HG02970 (cell line): ENCODE measurements around the gene CCL4.
"Not testable (repeated sequence)": the region's sequence is repeated elsewhere in the genome, so short reads cannot be mapped to it uniquely, and the experiment has no call there.

Experiments
- ATAC-seq: cut with Tn5 transposase; IDR thresholded peaks from one replicate; pipeline ENCODE4 v1.9.1; 2021; ENCODE audit warnings: mild to moderate bottlenecking, moderate library complexity, moderate number of reproducible peaks; ENCODE audit not compliant: unreplicated experiment, low FRiP score

The CCL4 gene

DNA sequence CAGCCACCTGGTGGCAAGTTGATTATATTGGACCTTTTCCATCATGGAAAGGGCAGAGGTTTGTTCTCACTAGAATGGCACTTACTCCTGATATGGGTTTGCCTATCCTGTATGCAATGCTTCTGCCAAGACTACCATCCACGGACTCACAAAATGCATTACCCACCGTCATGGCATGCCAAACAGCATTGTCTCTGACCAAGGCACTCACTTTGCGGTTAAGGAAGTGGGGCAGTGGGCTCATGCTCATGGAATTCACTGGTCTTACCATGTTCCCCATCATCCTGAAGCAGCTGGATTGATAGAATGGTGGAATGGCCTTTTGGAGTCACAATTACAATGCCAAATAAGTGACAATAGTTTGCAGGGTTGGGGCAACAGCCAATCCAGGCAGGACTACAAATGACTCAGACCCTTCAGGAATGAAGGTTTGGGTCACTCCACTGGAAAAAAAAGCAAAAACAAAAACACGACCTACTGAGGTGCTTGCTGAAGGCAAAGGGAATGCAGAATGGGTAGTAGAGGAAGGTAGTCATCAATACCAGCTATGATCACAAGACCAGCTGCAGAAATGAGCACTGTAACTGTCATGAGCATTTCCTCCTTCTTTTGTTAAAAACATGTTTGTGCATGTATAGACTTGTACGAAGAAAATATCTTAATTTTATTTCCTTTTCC lies 11.5 kb downstream of the CCL4 start:
- not testable (repeated sequence) for ATAC-seq

- not testable (repeated sequence) for ATAC-seq
These were observed 12.0 kb downstream of the CCL4 start for GRCh38 chr17:36115649-36115977.

DNA sequence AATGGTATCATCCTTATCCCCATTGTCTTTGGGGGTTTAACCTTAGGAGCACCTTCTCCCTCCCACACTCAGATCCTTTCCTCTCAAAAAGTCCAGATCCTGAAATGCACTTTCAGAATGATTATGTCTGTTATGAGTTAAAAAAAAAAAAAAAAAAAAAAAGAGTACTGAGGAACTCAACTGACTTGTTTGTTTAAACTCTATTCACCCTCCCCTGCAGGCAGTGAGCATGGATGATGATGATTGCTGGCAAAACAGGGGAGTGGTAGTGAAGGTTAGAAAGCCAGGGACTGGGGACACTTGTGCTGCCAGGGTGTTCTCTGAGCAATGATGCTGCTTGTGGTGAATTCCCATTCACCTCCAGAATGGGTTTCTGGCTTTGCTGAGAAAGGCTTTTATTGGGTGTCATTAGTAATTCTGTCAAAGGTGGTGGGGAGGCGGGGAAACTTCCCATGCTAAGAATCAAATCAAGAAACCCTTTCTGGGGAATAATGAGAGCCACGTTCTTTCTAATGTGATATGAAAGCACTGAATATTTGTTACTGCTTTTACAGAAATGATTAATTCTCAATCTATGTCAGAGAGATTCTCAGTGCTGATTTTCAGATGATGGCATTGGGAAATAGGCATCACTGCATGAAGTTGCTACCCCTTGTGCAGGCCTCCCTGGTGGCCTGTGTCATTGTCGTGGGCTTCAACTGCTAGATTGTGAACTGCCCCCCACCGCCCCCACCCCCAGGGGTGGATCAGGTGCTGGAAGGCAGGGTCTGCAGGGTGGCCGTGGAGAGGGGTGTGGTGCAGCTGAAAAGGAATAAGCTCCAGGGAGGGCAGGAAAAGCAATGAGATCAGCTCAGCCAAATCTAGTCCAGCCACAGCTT lies 14.1 kb downstream of the CCL4 start:
- ATAC-seq: no peak

DNA sequence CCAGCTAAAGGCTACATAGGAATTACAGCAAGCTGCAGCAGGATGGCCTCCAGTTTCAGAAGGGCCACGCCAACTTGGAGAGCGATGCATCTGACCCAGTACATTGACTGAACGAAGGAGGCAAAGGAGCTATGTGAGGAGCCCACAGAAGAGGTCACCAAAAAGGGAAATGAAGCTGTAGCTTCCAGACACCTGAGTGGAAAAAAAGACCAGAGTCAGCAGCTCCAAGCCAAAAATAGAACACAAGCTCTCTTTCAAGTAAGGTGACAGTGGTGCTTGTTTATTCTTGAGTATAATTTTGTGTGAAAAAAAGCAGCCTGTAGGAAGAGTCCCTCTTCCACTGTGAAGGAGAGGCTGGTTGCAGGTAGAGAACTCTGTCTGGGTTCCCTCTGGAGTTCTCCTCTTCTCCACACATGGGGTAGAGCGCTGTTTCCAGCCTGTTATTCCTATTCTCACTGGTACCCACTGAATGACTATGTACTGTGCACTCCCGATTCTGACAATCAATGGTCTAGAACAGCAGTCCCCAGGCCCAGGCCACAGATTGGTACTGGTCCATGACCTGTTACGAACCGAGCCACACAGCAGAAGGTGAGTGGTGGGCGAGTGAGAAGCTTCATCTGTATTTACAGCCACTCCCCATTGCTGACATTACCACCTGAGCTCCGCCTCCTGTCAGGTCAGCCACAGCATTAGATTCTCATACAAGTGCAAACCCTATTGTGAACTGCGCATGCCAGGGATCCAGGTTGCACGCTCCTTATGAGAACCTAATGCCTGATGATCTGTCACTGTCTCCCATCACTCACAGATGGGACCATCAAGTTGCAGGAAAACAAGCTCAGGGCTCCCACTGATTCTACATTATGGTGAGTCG lies 15.1 kb downstream of the CCL4 start:
- no peak for ATAC-seq

- ATAC-seq: no peak
These were observed 16.6 kb downstream of the CCL4 start for GRCh38 chr17:36120221-36120620.

DNA sequence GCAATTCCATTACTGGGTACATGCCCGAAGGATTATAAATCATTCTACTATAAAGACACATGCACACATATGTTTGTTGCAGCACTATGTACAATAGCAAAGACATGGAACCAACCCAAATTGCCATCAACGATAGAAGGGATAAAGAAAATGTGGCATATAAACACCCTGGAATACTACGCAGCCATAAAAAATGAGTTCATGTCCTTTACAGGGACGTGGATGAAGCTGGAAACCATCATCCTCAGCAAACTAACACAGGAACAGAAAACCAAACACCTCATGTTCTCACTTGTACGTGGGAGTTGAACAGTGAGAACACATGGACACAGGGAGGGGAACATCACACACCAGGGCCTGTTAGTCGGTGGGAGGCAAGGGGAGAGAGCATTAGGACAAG lies 17.5 kb downstream of the CCL4 start:
- ATAC-seq: not testable (repeated sequence)

DNA sequence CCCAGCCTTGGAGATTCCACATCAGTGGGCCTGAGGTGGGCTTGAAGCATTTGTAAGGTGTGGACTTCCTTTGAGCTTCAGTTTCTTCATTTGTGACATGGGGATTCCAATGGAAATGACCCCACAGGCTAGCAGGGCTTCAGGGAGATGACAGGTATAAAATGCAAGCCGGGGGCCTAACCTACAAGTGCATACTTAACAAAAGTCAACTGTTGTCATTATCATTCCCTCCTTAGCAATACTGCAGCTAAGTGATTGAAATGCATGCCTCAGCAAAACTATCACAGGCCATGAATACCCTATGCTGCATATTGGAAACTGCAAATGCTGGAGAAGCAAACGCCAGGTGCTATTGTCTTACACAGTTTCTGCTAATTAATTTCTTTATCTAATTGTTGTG lies 19.8 kb downstream of the CCL4 start:
- no peak for ATAC-seq

GRCh38 chr17:36124879-36125824 lies 21.5 kb downstream of the CCL4 start:
- ATAC-seq: no peak

DNA sequence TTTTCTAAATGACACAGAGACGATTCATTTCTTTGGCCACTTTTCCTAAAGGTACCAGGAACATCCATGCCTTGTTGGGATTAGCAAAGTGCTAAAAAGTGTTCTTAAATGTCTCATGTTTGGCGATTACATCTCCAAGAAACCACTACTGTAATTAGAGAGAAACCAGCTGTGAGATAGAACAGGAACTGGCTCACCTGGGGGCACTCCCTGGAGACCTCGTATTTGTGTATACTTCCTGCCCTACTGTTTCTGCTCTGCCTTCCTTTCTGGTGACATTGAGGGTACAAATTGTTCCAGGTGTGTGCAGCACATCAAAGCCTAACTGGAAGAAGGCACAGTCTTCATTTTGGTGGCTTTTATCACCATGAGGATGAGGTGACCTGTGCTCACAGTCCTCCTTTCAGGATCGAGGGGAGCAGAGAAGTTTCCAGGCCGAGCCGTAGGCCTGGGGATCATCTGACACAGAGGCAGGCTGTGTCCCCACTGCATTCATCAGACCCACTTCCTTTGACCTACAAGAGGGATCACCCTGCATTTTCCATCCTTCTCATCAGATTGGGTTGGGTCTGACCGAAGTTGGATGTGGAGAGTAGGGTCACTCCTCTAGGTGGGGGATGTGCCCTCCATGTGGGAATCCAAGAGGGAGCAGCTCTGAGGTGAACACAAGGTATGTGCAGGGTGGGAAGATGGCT lies 23.7 kb downstream of the CCL4 start:
- ATAC-seq: no peak

- no peak for ATAC-seq
These were observed 24.3 kb downstream of the CCL4 start for GRCh38 chr17:36127911-36128310.

- no peak for ATAC-seq
These were observed 24.9 kb downstream of the CCL4 start for GRCh38 chr17:36128411-36128978.

GRCh38 chr17:36129616-36130015 lies 26.0 kb downstream of the CCL4 start:
- no peak for ATAC-seq

DNA sequence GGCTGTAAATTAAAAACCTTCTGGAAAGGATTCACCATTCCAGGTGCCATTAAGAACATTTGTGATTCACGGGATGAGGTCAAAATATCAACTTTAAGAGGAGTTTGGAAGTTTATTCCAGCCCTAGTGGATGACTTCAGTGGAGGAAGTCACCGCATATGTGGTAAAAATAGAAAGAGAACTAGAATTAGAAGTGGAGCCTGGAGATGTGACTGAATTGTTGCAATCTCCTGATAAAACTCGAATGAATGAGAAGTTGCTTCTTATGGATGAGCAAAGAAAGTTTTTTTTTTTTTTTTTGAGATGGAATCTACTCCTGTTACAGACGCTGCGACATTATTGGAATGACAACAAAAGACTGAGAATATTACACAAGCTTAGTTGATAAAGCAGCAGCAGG lies 26.7 kb downstream of the CCL4 start:
- no peak for ATAC-seq

- no peak for ATAC-seq
These were observed 27.8 kb downstream of the CCL4 start for GRCh38 chr17:36131421-36131820.

DNA sequence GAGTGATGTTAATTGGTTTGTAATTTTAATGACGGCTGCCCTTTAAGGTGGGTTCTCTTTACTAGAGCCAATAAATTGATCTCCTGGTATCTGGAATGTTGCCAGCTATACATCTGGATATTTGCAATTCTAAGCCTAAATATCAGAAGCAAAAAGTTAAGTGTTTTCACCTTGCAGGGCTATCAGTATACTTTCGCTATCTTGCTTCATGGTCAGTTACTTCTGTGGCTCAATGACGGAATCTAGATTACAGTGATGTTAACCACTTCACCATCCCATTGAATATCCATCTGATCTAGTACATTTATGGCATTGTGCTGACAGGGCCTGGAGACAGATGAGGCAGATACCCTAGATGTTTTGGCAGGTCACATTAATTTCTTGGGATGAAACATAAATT lies 28.3 kb downstream of the CCL4 start:
- ATAC-seq: no peak

- ATAC-seq: no peak
These were observed 28.8 kb downstream of the CCL4 start for GRCh38 chr17:36132421-36132831.

GRCh38 chr17:36133602-36134236 lies 30.1 kb downstream of the CCL4 start:
- ATAC-seq: no peak

DNA sequence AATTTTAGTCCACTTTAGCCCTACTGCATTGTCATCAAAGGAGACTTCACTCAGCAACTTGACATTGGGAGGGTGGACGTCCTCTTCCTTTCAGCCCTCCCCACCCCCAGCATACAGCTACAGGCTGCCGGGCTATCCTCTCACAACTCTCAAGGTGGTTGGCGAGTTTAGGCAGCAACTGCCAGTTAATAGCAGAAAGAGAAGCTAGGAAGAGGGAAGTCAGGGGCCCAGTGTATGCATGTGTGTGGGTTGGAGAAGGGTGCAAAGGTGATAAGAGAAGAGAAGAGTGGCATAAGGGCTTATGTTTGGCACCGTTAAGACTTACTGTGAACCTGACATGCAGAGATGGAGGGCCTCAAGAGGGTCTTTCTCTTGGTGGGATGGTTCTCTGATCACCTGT lies 31.8 kb downstream of the CCL4 start:
- no peak for ATAC-seq

GRCh38 chr17:36136036-36136435 lies 32.4 kb downstream of the CCL4 start:
- ATAC-seq: no peak
